HepG2 (cell line): ENCODE data around the gene NDUFB5. TPM values are rescaled to one million over a fixed set of nuclear protein-coding genes. Genes with fewer than 3 reads are reported as not detected.
A peak's percentile ranks its signal among the peaks of the same experiment; 100 is the strongest.

Source experiments
- GLI4 ChIP-seq: sonication (generic); formaldehyde crosslinking; IDR thresholded peaks from 2 replicates; pipeline ENCODE4 v1.5.1; 2020; ENCODE audit warnings: missing genetic modification reagents, mild to moderate bottlenecking, moderate library complexity, borderline replicate concordance
- GZF1 ChIP-seq: sonication (generic); formaldehyde crosslinking; IDR thresholded peaks from 2 replicates; pipeline ENCODE4 v1.5.1; 2020; ENCODE audit warnings: mild to moderate bottlenecking, missing genetic modification reagents
- HNRNPUL1 ChIP-seq: fragments of 200-400 bp; formaldehyde crosslinking; IDR thresholded peaks from 2 replicates; pipeline ENCODE4 v1.6.1; 2017; ENCODE audit warnings: low read depth, mild to moderate bottlenecking, low read length, moderate library complexity
- MAFF ChIP-seq: IDR thresholded peaks from 2 replicates; pipeline ENCODE4 v1.6.1; 2011; ENCODE audit warnings: low read depth, low read length, improper control_type of control experiment
- NR2F2 ChIP-seq: IDR thresholded peaks from 2 replicates; pipeline ENCODE4 v1.6.1; 2012; ENCODE audit warnings: low read depth, inconsistent platforms, borderline replicate concordance
- RFXANK ChIP-seq: IDR thresholded peaks from 2 replicates; pipeline ENCODE4 v1.6.1; 2016
- SP2 ChIP-seq: sonication (generic); formaldehyde crosslinking; IDR thresholded peaks from 2 replicates; pipeline ENCODE4 v1.5.1; 2020; ENCODE audit warnings: mild to moderate bottlenecking, missing genetic modification reagents
- TCF7 ChIP-seq: sonication (generic); IDR thresholded peaks from 2 replicates; pipeline ENCODE4 v1.6.1; 2016; ENCODE audit warnings: antibody characterized with exemption, low read depth
- XBP1 ChIP-seq: sonication (generic); formaldehyde crosslinking; IDR thresholded peaks from 2 replicates; pipeline ENCODE4 v1.5.0; 2020; ENCODE audit warnings: missing genetic modification reagents
- ZFP37 ChIP-seq: sonication (generic); formaldehyde crosslinking; IDR thresholded peaks from 2 replicates; pipeline ENCODE4 v1.4.0; 2020; ENCODE audit warnings: missing genetic modification reagents, borderline replicate concordance
- ZNF317 ChIP-seq: sonication (generic); formaldehyde crosslinking; IDR thresholded peaks from 2 replicates; pipeline ENCODE4 v1.5.0; 2020; ENCODE audit warnings: mild to moderate bottlenecking, missing genetic modification reagents
- ZSCAN31 ChIP-seq: sonication (generic); formaldehyde crosslinking; IDR thresholded peaks from 2 replicates; pipeline ENCODE4 v1.5.0; 2020; ENCODE audit warnings: low read depth, mild to moderate bottlenecking, missing genetic modification reagents
- ZSCAN9 ChIP-seq: IDR thresholded peaks from 2 replicates; pipeline ENCODE4 v1.6.1; 2016; ENCODE audit warnings: borderline replicate concordance
- polyA plus RNA-seq, 8 experiments: library from polyadenylated mRNA; depleted of rRNA in 3 of 8; stranded (reverse) in 7 of 8; unstranded in 1 of 8; fragments of >200 nt; fragmentation: Illumina TruSeq in 4 of 8; extraction: Trizol in 4 of 8; gene quantifications; 2 replicates each; pipeline versions ENCODE4 v1.2.1 to v1.2.3, GENCODE V29; 2011 to 2016; ENCODE audit warnings: low read depth in 4 of 8, missing spikeins in 1 of 8, mixed read lengths in 1 of 8; ENCODE audit not compliant: insufficient read depth in 1 of 8
- total RNA-seq, 5 experiments: library from RNA; depleted of rRNA; stranded (reverse); fragments of >200 nt; fragmentation: Illumina TruSeq; extraction: Trizol; gene quantifications; 2 replicates each; pipeline ENCODE4 v1.2.3, GENCODE V29; 2016; ENCODE audit warnings: low read depth in 1 of 5
- TF ChIP-seq, protein P1 (sequence below): sonication (generic); formaldehyde crosslinking; IDR thresholded peaks from 2 replicates; pipeline ENCODE4 v1.9.0; 2022; ENCODE audit warnings: low read depth, missing genetic modification reagents
- TF ChIP-seq, protein P2 (sequence below): sonication (generic); formaldehyde crosslinking; IDR thresholded peaks from 2 replicates; pipeline ENCODE4 v1.4.0; 2020; ENCODE audit warnings: missing genetic modification reagents
- TF ChIP-seq, protein P3 (sequence below): IDR thresholded peaks from 2 replicates; pipeline ENCODE4 v1.6.1; 2016; ENCODE audit warnings: low read depth, control low read depth
- TF ChIP-seq, protein P4 (sequence below): sonication (generic); formaldehyde crosslinking; IDR thresholded peaks from 2 replicates; pipeline ENCODE4 v1.4.0; 2020; ENCODE audit warnings: mild to moderate bottlenecking, missing genetic modification reagents
- TF ChIP-seq, protein P5 (sequence below): sonication (generic); formaldehyde crosslinking; IDR thresholded peaks from 2 replicates; pipeline ENCODE4 v1.5.0; 2020; ENCODE audit warnings: mild to moderate bottlenecking, missing genetic modification reagents, borderline replicate concordance
- TF ChIP-seq, protein P6 (sequence below): sonication (generic); formaldehyde crosslinking; IDR thresholded peaks from 2 replicates; pipeline ENCODE4 v1.4.0; 2020; ENCODE audit warnings: mild to moderate bottlenecking, missing genetic modification reagents

The NDUFB5 gene
- total and polyA plus RNA-seq, 2 of the 13 experiments (the other 11 are each of a cell fraction or from before 2014, with no cell fraction given): 43.3 to 120 TPM

DNA sequence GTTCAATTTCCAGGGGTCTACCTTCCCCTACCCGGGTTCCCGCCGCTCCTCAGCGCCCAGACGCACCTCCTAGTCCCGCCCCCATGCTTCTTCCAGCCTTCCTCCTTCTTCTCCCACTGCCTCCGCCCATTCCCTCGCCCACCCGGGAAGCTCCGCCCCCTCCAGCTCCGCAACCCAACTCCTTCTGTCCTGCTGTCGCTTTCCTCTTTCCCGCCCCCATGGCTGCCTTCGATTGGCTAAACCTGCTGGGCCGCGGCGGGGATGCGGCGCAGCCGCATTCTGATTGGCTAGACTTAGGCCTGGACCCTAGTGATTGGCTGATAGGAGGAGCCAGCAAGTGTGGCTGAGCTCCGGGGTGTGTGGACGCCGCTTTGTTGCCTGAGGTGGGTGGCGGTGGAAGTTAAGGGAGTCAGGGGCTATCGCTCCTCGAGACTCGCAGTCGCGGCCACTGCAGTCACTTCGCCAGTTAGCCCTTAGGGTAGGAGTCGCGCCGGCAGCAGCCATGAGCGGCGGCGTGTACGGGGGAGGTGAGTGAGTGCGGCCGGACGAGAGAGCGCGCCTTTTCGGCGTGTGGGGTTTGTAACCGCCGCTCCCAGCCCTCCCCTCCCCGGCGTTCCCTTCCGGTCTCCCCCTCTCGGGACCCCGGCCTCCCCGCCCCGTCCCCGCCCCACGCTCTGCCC is 41.9 kb upstream of the NDUFB5 start, which contains the start of gene ACTL6A (continued):
- TF ChIP-seq, protein P1, sequence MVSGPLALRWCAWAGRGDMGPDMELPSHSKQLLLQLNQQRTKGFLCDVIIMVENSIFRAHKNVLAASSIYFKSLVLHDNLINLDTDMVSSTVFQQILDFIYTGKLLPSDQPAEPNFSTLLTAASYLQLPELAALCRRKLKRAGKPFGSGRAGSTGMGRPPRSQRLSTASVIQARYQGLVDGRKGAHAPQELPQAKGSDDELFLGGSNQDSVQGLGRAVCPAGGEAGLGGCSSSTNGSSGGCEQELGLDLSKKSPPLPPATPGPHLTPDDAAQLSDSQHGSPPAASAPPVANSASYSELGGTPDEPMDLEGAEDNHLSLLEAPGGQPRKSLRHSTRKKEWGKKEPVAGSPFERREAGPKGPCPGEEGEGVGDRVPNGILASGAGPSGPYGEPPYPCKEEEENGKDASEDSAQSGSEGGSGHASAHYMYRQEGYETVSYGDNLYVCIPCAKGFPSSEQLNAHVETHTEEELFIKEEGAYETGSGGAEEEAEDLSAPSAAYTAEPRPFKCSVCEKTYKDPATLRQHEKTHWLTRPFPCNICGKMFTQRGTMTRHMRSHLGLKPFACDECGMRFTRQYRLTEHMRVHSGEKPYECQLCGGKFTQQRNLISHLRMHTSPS: no peak
- TF ChIP-seq HNRNPUL1 (no peak), GZF1 (CRISPR knock-in tag) (no peak), RFXANK (CRISPR knock-in tag) (no peak), TCF7 (no peak), XBP1 (CRISPR knock-in tag) (no peak), ZSCAN9 (CRISPR knock-in tag) (peak; percentile 21; the same call in 1 of the 2 replicates), NR2F2 (no peak; the same call in 1 of the 2 replicates), GLI4 (CRISPR knock-in tag) (no peak), MAFF (no peak), SP2 (CRISPR knock-in tag) (peak; percentile 97), ZSCAN31 (CRISPR knock-in tag) (peak; percentile 58; the same call in 1 of the 2 replicates), ZNF317 (CRISPR knock-in tag) (0 out of 2 replicates have a peak, but pooled peaks have one; percentile 6), ZFP37 (no peak)
- TF ChIP-seq, protein P2, sequence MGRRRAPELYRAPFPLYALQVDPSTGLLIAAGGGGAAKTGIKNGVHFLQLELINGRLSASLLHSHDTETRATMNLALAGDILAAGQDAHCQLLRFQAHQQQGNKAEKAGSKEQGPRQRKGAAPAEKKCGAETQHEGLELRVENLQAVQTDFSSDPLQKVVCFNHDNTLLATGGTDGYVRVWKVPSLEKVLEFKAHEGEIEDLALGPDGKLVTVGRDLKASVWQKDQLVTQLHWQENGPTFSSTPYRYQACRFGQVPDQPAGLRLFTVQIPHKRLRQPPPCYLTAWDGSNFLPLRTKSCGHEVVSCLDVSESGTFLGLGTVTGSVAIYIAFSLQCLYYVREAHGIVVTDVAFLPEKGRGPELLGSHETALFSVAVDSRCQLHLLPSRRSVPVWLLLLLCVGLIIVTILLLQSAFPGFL: no peak
- TF ChIP-seq, protein P3, sequence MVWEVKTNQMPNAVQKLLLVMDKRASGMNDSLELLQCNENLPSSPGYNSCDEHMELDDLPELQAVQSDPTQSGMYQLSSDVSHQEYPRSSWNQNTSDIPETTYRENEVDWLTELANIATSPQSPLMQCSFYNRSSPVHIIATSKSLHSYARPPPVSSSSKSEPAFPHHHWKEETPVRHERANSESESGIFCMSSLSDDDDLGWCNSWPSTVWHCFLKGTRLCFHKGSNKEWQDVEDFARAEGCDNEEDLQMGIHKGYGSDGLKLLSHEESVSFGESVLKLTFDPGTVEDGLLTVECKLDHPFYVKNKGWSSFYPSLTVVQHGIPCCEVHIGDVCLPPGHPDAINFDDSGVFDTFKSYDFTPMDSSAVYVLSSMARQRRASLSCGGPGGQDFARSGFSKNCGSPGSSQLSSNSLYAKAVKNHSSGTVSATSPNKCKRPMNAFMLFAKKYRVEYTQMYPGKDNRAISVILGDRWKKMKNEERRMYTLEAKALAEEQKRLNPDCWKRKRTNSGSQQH (CRISPR knock-in tag): peak; percentile 79; the same call in 1 of the 2 replicates
- TF ChIP-seq, protein P4, sequence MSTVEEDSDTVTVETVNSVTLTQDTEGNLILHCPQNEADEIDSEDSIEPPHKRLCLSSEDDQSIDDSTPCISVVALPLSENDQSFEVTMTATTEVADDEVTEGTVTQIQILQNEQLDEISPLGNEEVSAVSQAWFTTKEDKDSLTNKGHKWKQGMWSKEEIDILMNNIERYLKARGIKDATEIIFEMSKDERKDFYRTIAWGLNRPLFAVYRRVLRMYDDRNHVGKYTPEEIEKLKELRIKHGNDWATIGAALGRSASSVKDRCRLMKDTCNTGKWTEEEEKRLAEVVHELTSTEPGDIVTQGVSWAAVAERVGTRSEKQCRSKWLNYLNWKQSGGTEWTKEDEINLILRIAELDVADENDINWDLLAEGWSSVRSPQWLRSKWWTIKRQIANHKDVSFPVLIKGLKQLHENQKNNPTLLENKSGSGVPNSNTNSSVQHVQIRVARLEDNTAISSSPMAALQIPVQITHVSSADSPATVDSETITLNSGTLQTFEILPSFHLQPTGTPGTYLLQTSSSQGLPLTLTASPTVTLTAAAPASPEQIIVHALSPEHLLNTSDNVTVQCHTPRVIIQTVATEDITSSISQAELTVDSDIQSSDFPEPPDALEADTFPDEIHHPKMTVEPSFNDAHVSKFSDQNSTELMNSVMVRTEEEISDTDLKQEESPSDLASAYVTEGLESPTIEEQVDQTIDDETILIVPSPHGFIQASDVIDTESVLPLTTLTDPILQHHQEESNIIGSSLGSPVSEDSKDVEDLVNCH (CRISPR knock-in tag): no peak
- TF ChIP-seq, protein P5, sequence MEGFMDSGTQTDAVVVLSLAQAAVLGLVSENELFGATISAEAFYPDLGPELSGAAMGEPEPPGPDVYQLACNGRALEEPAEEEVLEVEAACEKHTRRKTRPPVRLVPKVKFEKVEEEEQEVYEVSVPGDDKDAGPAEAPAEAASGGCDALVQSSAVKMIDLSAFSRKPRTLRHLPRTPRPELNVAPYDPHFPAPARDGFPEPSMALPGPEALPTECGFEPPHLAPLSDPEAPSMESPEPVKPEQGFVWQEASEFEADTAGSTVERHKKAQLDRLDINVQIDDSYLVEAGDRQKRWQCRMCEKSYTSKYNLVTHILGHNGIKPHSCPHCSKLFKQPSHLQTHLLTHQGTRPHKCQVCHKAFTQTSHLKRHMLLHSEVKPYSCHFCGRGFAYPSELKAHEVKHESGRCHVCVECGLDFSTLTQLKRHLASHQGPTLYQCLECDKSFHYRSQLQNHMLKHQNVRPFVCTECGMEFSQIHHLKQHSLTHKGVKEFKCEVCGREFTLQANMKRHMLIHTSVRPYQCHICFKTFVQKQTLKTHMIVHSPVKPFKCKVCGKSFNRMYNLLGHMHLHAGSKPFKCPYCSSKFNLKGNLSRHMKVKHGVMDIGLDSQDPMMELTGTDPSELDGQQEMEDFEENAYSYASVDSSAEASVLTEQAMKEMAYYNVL (CRISPR knock-in tag): no peak
- TF ChIP-seq, protein P6, sequence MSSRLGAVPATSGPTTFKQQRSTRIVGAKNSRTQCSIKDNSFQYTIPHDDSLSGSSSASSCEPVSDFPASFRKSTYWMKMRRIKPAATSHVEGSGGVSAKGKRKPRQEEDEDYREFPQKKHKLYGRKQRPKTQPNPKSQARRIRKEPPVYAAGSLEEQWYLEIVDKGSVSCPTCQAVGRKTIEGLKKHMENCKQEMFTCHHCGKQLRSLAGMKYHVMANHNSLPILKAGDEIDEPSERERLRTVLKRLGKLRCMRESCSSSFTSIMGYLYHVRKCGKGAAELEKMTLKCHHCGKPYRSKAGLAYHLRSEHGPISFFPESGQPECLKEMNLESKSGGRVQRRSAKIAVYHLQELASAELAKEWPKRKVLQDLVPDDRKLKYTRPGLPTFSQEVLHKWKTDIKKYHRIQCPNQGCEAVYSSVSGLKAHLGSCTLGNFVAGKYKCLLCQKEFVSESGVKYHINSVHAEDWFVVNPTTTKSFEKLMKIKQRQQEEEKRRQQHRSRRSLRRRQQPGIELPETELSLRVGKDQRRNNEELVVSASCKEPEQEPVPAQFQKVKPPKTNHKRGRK (CRISPR knock-in tag): no peak
